Neural progenitor cell (in vitro differentiated cells): ENCODE data around the gene IGBP1. TPM values are rescaled to one million over a fixed set of nuclear protein-coding genes. Genes with fewer than 3 reads are reported as not detected.
A peak's percentile ranks its signal among the peaks of the same experiment; 100 is the strongest.

Source experiments
- DNase-seq: peaks from one replicate; pipeline ENCODE4 v3.0.0-alpha.2; 2016; ENCODE audit warnings: low spot score
- H2AFZ ChIP-seq: fragments of 200-600 bp; sonication (generic); replicated peaks from 2 replicates; pipeline ENCODE4 v1.6.1; 2016; ENCODE audit warnings: antibody characterized with exemption
- H3F3A ChIP-seq: fragments of 200-600 bp; sonication (generic); 2 replicates; pipeline ENCODE4 v1.6.1; 2016; ENCODE audit warnings: antibody characterized with exemption, low read depth
- H3K27ac ChIP-seq: fragments of 200-600 bp; sonication (generic); 2 replicates; pipeline ENCODE4 v1.5.1; 2016; ENCODE audit warnings: mild to moderate bottlenecking
- H3K27me3 ChIP-seq: fragments of 200-600 bp; sonication (generic); 2 replicates; pipeline ENCODE4 v1.6.1; 2016; ENCODE audit warnings: mild to moderate bottlenecking, moderate library complexity
- H3K36me3 ChIP-seq: fragments of 200-600 bp; sonication (generic); 2 replicates; pipeline ENCODE4 v1.5.1; 2016
- H3K4me1 ChIP-seq: fragments of 200-600 bp; sonication (generic); 2 replicates; pipeline ENCODE4 v1.6.1; 2016; ENCODE audit warnings: mixed run types
- H3K4me2 ChIP-seq: fragments of 200-600 bp; sonication (generic); 2 replicates; pipeline ENCODE4 v1.6.1; 2016
- H3K4me3 ChIP-seq: fragments of 200-600 bp; sonication (generic); 2 replicates; pipeline ENCODE4 v1.5.1; 2016
- H3K79me2 ChIP-seq: fragments of 200-600 bp; sonication (generic); 2 replicates; pipeline ENCODE4 v1.6.1; 2016; ENCODE audit warnings: low read depth
- H3K9ac ChIP-seq: fragments of 200-600 bp; sonication (generic); 2 replicates; pipeline ENCODE4 v1.6.1; 2016
- H3K9me3 ChIP-seq: fragments of 200-600 bp; sonication (generic); 2 replicates; pipeline ENCODE4 v1.5.1; 2016; ENCODE audit warnings: low read depth
- H4K20me1 ChIP-seq: fragments of 200-600 bp; sonication (generic); 2 replicates; pipeline ENCODE4 v1.6.1; 2016; ENCODE audit warnings: low read depth
- H3K27ac Mint-ChIP-seq: 3 replicates; pipeline ENCODE4 v1.8.0; 2021; ENCODE audit warnings: mixed read lengths
- H3K27me3 Mint-ChIP-seq: 2 replicates; pipeline ENCODE4 v1.8.0; 2022; ENCODE audit warnings: low read depth, mild to moderate bottlenecking, inconsistent platforms, moderate library complexity, mixed read lengths; ENCODE audit not compliant: insufficient read depth
- H3K36me3 Mint-ChIP-seq: 3 replicates; pipeline ENCODE4 v1.8.0; 2021; ENCODE audit warnings: mixed read lengths
- H3K4me1 Mint-ChIP-seq: 3 replicates; pipeline ENCODE4 v1.8.0; 2021; ENCODE audit warnings: mixed read lengths
- H3K4me3 Mint-ChIP-seq: 3 replicates; pipeline ENCODE4 v1.8.0; 2021; ENCODE audit warnings: mild to moderate bottlenecking, moderate library complexity, mixed read lengths
- H3K9me3 Mint-ChIP-seq: 3 replicates; pipeline ENCODE4 v1.8.0; 2020; ENCODE audit warnings: mixed read lengths
- EZH2 ChIP-seq: fragments of 200-600 bp; sonication (generic); IDR thresholded peaks from 2 replicates; pipeline ENCODE4 v1.6.1; 2017; ENCODE audit warnings: antibody characterized with exemption, mild to moderate bottlenecking, moderate library complexity
- EZH2phosphoT487 ChIP-seq: fragments of 200-600 bp; sonication (generic); IDR thresholded peaks from 2 replicates; pipeline ENCODE4 v1.6.1; 2017; ENCODE audit warnings: antibody characterized with exemption
- total RNA-seq: library from RNA; depleted of rRNA; stranded (reverse); fragments of >200 nt; gene quantifications from 2 replicates; pipeline ENCODE4 v1.2.3, GENCODE V29; 2015; ENCODE audit warnings: low replicate concordance
- TF ChIP-seq, protein P1 (sequence below): fragments of 200-600 bp; sonication (generic); IDR thresholded peaks from 2 replicates; pipeline ENCODE4 v1.5.1; 2017; ENCODE audit warnings: antibody characterized with exemption, mild to moderate bottlenecking

Gene IGBP1
- total RNA-seq, 1 donor from 2014 or later, result 54.0 TPM

DNA sequence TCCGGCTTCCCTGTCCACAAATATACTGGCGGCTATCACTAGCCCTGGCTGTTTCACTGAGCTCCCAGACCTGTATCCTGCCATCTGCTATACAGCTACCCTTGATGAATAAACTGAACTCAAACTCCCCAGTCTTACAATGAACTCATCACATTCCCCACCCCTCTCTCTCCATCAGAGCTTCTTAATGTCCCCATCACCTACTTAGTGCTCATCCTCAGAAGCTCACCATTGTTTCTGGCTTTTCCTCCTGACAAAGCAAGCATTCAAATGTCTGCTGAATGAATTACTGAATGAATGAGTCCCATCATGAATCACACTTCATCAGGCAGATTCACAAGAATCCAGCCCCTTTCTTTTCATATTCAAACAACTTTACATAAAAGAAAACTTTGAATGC, 38.4 kb downstream of the IGBP1 start:
- Histone ChIP-seq H2AFZ (no peak overlapping the region), H3K4me3 (no peak overlapping the region), H3K9ac (no peak overlapping the region), H3K36me3 (no peaks in the 10 kb centered on the region), H3K27me3 (no peaks in the 10 kb centered on the region), H3K27ac (no peak overlapping the region), H4K20me1 (no peaks in the 10 kb centered on the region), H3F3A (peaks cover 27% of the 10 kb centered on the region), H3K9me3 (no peaks in the 10 kb centered on the region), H3K4me1 (peaks cover 37% of the 10 kb centered on the region), H3K4me2 (peak overlapping the region; percentile 49), H3K79me2 (no peaks in the 10 kb centered on the region)
- peaks cover 2% of the 10 kb centered on the region for H3K36me3 Mint-ChIP-seq
- no peaks in the 10 kb centered on the region for H3K27me3 Mint-ChIP-seq
- H3K9me3 Mint-ChIP-seq, result peaks cover 4% of the 10 kb centered on the region
- H3K27ac Mint-ChIP-seq, result peak overlapping the region; percentile 57
- peak overlapping the region; percentile 31 for H3K4me3 Mint-ChIP-seq
- TF ChIP-seq EZH2phosphoT487, result no peak
- TF ChIP-seq EZH2, result no peak
- TF ChIP-seq, protein P1, sequence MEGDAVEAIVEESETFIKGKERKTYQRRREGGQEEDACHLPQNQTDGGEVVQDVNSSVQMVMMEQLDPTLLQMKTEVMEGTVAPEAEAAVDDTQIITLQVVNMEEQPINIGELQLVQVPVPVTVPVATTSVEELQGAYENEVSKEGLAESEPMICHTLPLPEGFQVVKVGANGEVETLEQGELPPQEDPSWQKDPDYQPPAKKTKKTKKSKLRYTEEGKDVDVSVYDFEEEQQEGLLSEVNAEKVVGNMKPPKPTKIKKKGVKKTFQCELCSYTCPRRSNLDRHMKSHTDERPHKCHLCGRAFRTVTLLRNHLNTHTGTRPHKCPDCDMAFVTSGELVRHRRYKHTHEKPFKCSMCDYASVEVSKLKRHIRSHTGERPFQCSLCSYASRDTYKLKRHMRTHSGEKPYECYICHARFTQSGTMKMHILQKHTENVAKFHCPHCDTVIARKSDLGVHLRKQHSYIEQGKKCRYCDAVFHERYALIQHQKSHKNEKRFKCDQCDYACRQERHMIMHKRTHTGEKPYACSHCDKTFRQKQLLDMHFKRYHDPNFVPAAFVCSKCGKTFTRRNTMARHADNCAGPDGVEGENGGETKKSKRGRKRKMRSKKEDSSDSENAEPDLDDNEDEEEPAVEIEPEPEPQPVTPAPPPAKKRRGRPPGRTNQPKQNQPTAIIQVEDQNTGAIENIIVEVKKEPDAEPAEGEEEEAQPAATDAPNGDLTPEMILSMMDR, result no peak
- peak; percentile 65 for DNase-seq
- peaks cover 30% of the 10 kb centered on the region for H3K4me1 Mint-ChIP-seq

DNA sequence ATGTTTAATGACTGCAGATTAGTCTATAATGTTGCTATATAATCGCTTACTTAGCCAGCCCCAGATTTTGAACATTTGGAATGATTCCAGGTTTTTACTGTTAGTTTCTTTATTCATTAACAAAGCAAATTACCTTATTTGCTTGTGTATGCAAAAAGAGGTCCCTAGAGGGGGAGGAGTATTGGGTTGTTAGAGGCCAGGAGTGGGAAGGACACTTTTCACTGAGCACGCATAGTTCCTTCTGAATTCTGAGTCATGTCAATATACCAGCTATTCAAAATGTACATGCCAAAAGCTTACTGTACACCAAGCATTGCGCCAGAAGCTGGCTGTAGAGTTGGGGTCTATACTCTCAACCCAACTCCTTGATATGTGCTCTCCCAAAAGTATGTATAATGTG, 39.0 kb downstream of the IGBP1 start:
- no peaks in the 10 kb centered on the region for H3K27me3 ChIP-seq
- H3K4me2 ChIP-seq, result peak overlapping the region; percentile 49
- H3K4me3 Mint-ChIP-seq, result no peak overlapping the region
- DNase-seq, result no peak
- H3K36me3 Mint-ChIP-seq, result peaks cover 2% of the 10 kb centered on the region
- peaks cover 26% of the 10 kb centered on the region for H3F3A ChIP-seq
- peaks cover 32% of the 10 kb centered on the region for H3K4me1 Mint-ChIP-seq
- no peaks in the 10 kb centered on the region for H3K27me3 Mint-ChIP-seq
- H3K79me2 ChIP-seq, result no peaks in the 10 kb centered on the region
- no peaks in the 10 kb centered on the region for H4K20me1 ChIP-seq
- H3K4me3 ChIP-seq, result no peak overlapping the region
- TF ChIP-seq, protein P1, result no peak
- TF ChIP-seq EZH2 (no peak), EZH2phosphoT487 (no peak)
- H3K27ac ChIP-seq, result peak overlapping the region; percentile 37
- H3K27ac Mint-ChIP-seq, result peak overlapping the region; percentile 31
- H3K4me1 ChIP-seq, result peaks cover 35% of the 10 kb centered on the region
- no peaks in the 10 kb centered on the region for H3K9me3 ChIP-seq
- H2AFZ ChIP-seq, result no peak overlapping the region
- H3K9ac ChIP-seq, result no peak overlapping the region
- H3K9me3 Mint-ChIP-seq, result peaks cover 4% of the 10 kb centered on the region
- H3K36me3 ChIP-seq, result no peaks in the 10 kb centered on the region

DNA sequence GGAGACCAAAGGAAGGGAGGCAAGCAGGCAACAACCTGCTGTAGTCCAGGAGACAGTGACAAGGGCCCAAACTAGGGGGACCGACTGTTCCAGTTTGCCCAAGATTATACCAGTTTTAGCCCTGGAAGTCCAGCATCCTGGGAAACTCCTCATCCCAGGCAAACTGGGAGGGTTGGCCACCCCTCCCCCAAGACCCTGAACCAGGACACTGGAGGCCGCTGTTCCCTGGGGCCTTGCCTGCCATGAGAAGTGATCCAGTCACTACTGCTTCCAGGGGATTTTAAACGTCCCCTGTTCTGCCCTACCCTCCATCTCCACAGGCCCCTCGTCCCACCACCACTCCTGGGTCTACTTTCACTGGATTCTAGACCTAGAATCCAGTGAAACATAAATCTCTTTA, 39.7 kb downstream of the IGBP1 start:
- Mint-ChIP-seq H3K4me1 (peaks cover 25% of the 10 kb centered on the region), H3K27me3 (no peaks in the 10 kb centered on the region), H3K27ac (no peak overlapping the region), H3K9me3 (peaks cover 4% of the 10 kb centered on the region), H3K36me3 (peaks cover 2% of the 10 kb centered on the region), H3K4me3 (no peak overlapping the region)
- Histone ChIP-seq H3K4me3 (no peak overlapping the region), H3K27me3 (no peaks in the 10 kb centered on the region), H3F3A (peaks cover 18% of the 10 kb centered on the region), H2AFZ (no peak overlapping the region), H3K4me1 (peaks cover 29% of the 10 kb centered on the region), H3K4me2 (no peak overlapping the region), H3K36me3 (no peaks in the 10 kb centered on the region), H3K9me3 (no peaks in the 10 kb centered on the region), H4K20me1 (no peaks in the 10 kb centered on the region), H3K79me2 (no peaks in the 10 kb centered on the region), H3K27ac (no peak overlapping the region), H3K9ac (no peak overlapping the region)
- DNase-seq, result peak; percentile 11
- TF ChIP-seq EZH2, result no peak

DNA sequence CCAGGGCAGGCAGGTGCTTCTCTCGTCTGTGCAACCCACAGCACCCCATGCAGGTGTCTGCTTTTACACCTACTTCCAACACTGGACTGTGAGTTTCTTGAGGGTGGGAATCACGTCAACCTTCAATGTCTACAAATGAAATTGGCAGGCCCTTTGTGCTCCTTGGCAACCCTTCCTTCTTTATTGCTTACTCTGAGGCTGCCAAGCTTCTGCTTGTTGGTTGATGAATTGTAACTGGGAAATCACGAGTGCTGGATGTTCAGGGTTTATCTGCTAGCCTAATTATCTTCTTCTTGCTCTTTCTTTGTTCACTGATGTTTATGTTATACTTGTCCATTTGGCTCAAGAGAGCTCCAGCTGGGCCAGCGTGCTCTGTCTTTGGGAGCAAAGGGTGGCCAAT, 41.5 kb downstream of the IGBP1 start:
- no peak overlapping the region for H3K27ac ChIP-seq
- H3K4me1 ChIP-seq, result peaks cover 24% of the 10 kb centered on the region
- Mint-ChIP-seq H3K27me3 (no peaks in the 10 kb centered on the region), H3K9me3 (peaks cover 6% of the 10 kb centered on the region), H3K4me1 (peaks cover 15% of the 10 kb centered on the region), H3K36me3 (peaks cover 2% of the 10 kb centered on the region), H3K27ac (no peak overlapping the region), H3K4me3 (no peak overlapping the region)
- no peaks in the 10 kb centered on the region for H3K9me3 ChIP-seq
- no peak for TF ChIP-seq EZH2phosphoT487
- no peak for TF ChIP-seq EZH2
- TF ChIP-seq, protein P1, result no peak
- no peaks in the 10 kb centered on the region for H3K36me3 ChIP-seq
- no peaks in the 10 kb centered on the region for H3K27me3 ChIP-seq
- H3F3A ChIP-seq, result peaks cover 12% of the 10 kb centered on the region
- H3K4me2 ChIP-seq, result no peak overlapping the region
- no peaks in the 10 kb centered on the region for H4K20me1 ChIP-seq
- no peaks in the 10 kb centered on the region for H3K79me2 ChIP-seq
- no peak overlapping the region for H3K9ac ChIP-seq
- H3K4me3 ChIP-seq, result no peak overlapping the region
- no peak for DNase-seq
- H2AFZ ChIP-seq, result no peak overlapping the region
